Uterus (tissue), 4 donors: ENCODE data around the gene PEX11B. TPM values are rescaled to one million over a fixed set of nuclear protein-coding genes. Genes with fewer than 3 reads are reported as not detected.

ENCODE experiments used
- DNase-seq, 2 donors: peaks; one replicate each; pipeline ENCODE4 v3.0.0-alpha.2; 2019 to 2020
- H3K27ac ChIP-seq, 2 donors: fragments of 200-600 bp; sonication (generic); 1 replicate in 1 of 2; 2 replicates in 1 of 2; pipeline ENCODE4 v1.5.1; 2016 to 2018
- H3K27me3 ChIP-seq, 2 donors: fragments of 200-600 bp; sonication (generic); one replicate each; pipeline ENCODE4 v1.5.1; 2018 to 2019; ENCODE audit warnings: control low read depth in 1 of 2
- H3K36me3 ChIP-seq, 2 donors: fragments of 200-600 bp; sonication (generic); one replicate each; pipeline ENCODE4 v1.5.1; 2019; ENCODE audit warnings: control low read depth in 1 of 2
- H3K4me1 ChIP-seq, 2 donors: fragments of 200-600 bp; sonication (generic); one replicate each; pipeline ENCODE4 v1.5.1; 2018 to 2019; ENCODE audit warnings: control low read depth in 1 of 2
- H3K4me3 ChIP-seq, 2 donors: fragments of 200-600 bp; sonication (generic); 1 replicate in 1 of 2; 2 replicates in 1 of 2; pipeline ENCODE4 v1.5.1; 2018 to 2019; ENCODE audit warnings: mild to moderate bottlenecking in 1 of 2
- H3K9me3 ChIP-seq, 2 donors: fragments of 200-600 bp; sonication (generic); one replicate each; pipeline ENCODE4 v1.5.1; 2019; ENCODE audit warnings: control low read depth in 1 of 2
- POLR2A ChIP-seq, 2 donors: fragments of 450-650 bp; IDR thresholded peaks; one replicate each; pipeline ENCODE4 v1.6.1; 2016; ENCODE audit warnings: antibody characterized with exemption in 2 of 2, mild to moderate bottlenecking in 1 of 2, moderate library complexity in 1 of 2
- intact Hi-C: fragments of 100-400 bp; cut with DNase I; formaldehyde crosslinking; loops from one replicate; pipeline ENCODE4 v1.15.1; 2023; ENCODE audit warnings: low total_unique reads
- total RNA-seq, 4 donors: library from RNA; depleted of rRNA in 3 of 4; stranded (reverse); fragments of >200 nt in 3 of 4; gene quantifications; one replicate each; pipeline versions ENCODE4 v1.1.0 to v1.2.4, GENCODE V29; 2014 to 2023
- donor health status: DM: yes; HTN: yes; CAD: no.

The PEX11B gene
- total RNA-seq, 4 donors from 2014 or later: 26.1 to 46.3 (median 36.0) TPM

GRCh38 chr1:145863282-145864018 is 55.1 kb downstream of the PEX11B start:
- TF ChIP-seq POLR2A (IDR thresholded peaks at IDR 0.05): no peak
- Histone ChIP-seq H3K9me3 (no peaks in the 10 kb centered on the region), H3K27me3 (no peaks in the 10 kb centered on the region), H3K36me3 (no peaks in the 10 kb centered on the region), H3K4me3 (no peak overlapping the region), H3K4me1 (peaks cover 0 to 6% of the 10 kb centered on the region in 2 donors), H3K27ac (no peak overlapping the region)
- DNase-seq: no peak
- intact Hi-C loops: no loop called here

Other genes with a start within 250 kb of the PEX11B start
- gene PDZK1, start 211.3 kb downstream of the PEX11B start, total RNA-seq: under 1 TPM in 1 of 4 donors, not detected in 3; 0.35 TPM
- gene CD160, start 199.2 kb downstream of the PEX11B start, total RNA-seq: under 1 TPM in 1 of 4 donors, not detected in 3; 0.55 TPM
- 10 to 100 TPM; 18.8 to 33.4 (median 27.8) TPM for gene RNF115, start 94.6 kb downstream of the PEX11B start, total RNA-seq
- gene POLR3C, start 94.5 kb downstream of the PEX11B start, total RNA-seq: 10 to 100 TPM; 36.0 to 49.2 (median 42.2) TPM
- 1 to 10 TPM in 3 of 4 donors, not detected in 1; 2.5 to 5.6 (median 4.7) TPM for gene NUDT17, start 73.1 kb downstream of the PEX11B start, total RNA-seq
- 10 to 100 TPM; 10.2 to 88.6 (median 24.5) TPM for gene PIAS3, start 59.6 kb downstream of the PEX11B start, total RNA-seq
- 1 to 10 TPM in 3 of 4 donors, under 1 TPM in 1; 0.77 to 8.8 (median 5.4) TPM for gene ANKRD35, start 32.9 kb downstream of the PEX11B start, total RNA-seq
- gene ITGA10, start 8.7 kb downstream of the PEX11B start, total RNA-seq: 10 to 100 TPM in 1 of 4 donors, 1 to 10 TPM in 3; 2.7 to 19.9 (median 4.0) TPM
- gene RBM8A, start 8.8 kb upstream of the PEX11B start, total RNA-seq: 100 to 1,000 TPM; 118 to 226 (median 146) TPM
- 10 to 100 TPM; 12.3 to 69.0 (median 32.2) TPM for gene LIX1L, start 39.3 kb upstream of the PEX11B start, total RNA-seq
- 1 to 10 TPM in 1 of 4 donors, under 1 TPM in 3; 0.26 to 5.0 (median 0.61) TPM for gene ANKRD34A, start 45.9 kb upstream of the PEX11B start, total RNA-seq
- gene POLR3GL, start 46.0 kb upstream of the PEX11B start, total RNA-seq: 10 to 100 TPM in 2 of 4 donors, 1 to 10 TPM in 2; 3.3 to 28.1 (median 8.6) TPM
- gene TXNIP, start 77.9 kb upstream of the PEX11B start, total RNA-seq: 1,000 to 10,000 TPM in 3 of 4 donors, 100 to 1,000 TPM in 1; 731 to 1,940 (median 1,478) TPM
- gene HJV, start 103.0 kb upstream of the PEX11B start, total RNA-seq: not detected
- gene NBPF10, start 226.1 kb upstream of the PEX11B start, total RNA-seq: 1 to 10 TPM in 3 of 4 donors, not detected in 1; 1.3 to 4.0 (median 2.8) TPM